ENCODE results near the gene RPS17. TPM values are rescaled to one million over a fixed set of nuclear protein-coding genes. Genes with fewer than 3 reads are reported as not detected.
A peak's percentile ranks its signal among the peaks of the same experiment; 100 is the strongest.

RPS17 gene
- total and polyA plus RNA-seq, 2 of the 4 experiments (the other 2 are of a cell fraction): 2,617 to 4,201 TPM

GRCh38 chr15:82568986-82569385, 28.7 kb upstream of the RPS17 start:
- no peak overlapping the region for H2BK20ac ChIP-seq (ENCODE audit: low read depth, low read length)
- no peak overlapping the region for H2AK9ac ChIP-seq (replicated peaks; ENCODE audit: low read depth, low read length, poor library complexity)
- no peak overlapping the region for H3K14ac ChIP-seq (replicated peaks; ENCODE audit: low read depth, low read length)
- H4K20me1 ChIP-seq (ENCODE audit: insufficient read depth, low read length): no peaks in the 10 kb centered on the region
- H3K4me3 ChIP-seq (ENCODE audit: insufficient read depth, low read depth, low read length): no peak overlapping the region
- TF ChIP-seq MXI1 (IDR thresholded peaks at IDR 0.05; ENCODE audit: borderline replicate concordance, low read depth, low read length) (no peak), FOS (IDR thresholded peaks at IDR 0.05; ENCODE audit: low read depth, low read length) (no peak), BHLHE40 (IDR thresholded peaks at IDR 0.05; ENCODE audit: low read depth, low read length) (no peak), RAD21 (IDR thresholded peaks at IDR 0.05; ENCODE audit: low read length) (no peak), ELK1 (IDR thresholded peaks at IDR 0.05; ENCODE audit: borderline replicate concordance, low read depth, low read length) (no peak), RCOR1 (IDR thresholded peaks at IDR 0.05; ENCODE audit: insufficient replicate concordance, low read length) (no peak)
- in situ Hi-C loops (cut with MboI; ENCODE audit: low sequenced_read_pairs) (loop anchor here (10.0 kb wide), 1 partner anchor 436 kb away; no protein-coding TSS in a partner anchor), intact Hi-C loops (cut with micrococcal nuclease) (no loop called here), dilution Hi-C loops (cut with HindIII; ENCODE audit: low sequenced_read_pairs, unreplicated experiment) (no loop called here)
- peaks cover 0 to 7% of the 10 kb centered on the region in 2 experiments; a peak in 1 of 4 replicates for H3K79me1 ChIP-seq (ENCODE audit: low read depth in 1 of 2, low read length in 2 of 2)
- no peak overlapping the region for H3K18ac ChIP-seq (ENCODE audit: low read depth, low read length)
- peaks cover 4% of the 10 kb centered on the region; the same call in 1 of the 2 replicates for H3K9me1 ChIP-seq (ENCODE audit: insufficient read depth, low read length)
- no peak overlapping the region for H2AK5ac ChIP-seq (ENCODE audit: low read depth, low read length)
- H3K27me3 ChIP-seq (ENCODE audit: control insufficient read depth, insufficient read depth, low read length): 0 out of 2 replicates have a peak, but pooled peaks cover 2% of the 10 kb centered on the region
- no peak overlapping the region for H2BK5ac ChIP-seq (ENCODE audit: low read depth, low read length, poor library complexity, severe bottlenecking)
- no peak overlapping the region for H3K27ac ChIP-seq (ENCODE audit: insufficient read depth, low read length)
- no peaks in the 10 kb centered on the region for H3K9me3 ChIP-seq (ENCODE audit: control insufficient read depth, insufficient read depth, low read length)
- H4K91ac ChIP-seq (ENCODE audit: insufficient read depth, low read depth, low read length): no peak overlapping the region
- no peaks in the 10 kb centered on the region for H3K36me3 ChIP-seq (ENCODE audit: control insufficient read depth, insufficient read depth, low read length)
- ChIA-PET POLR2A (ENCODE audit: unreplicated experiment) (no interaction called here), CTCF (no interaction called here)
- no peak overlapping the region for H4K8ac ChIP-seq (ENCODE audit: low read depth in 2 of 2, low read length in 2 of 2)
- H3K4ac ChIP-seq (ENCODE audit: low read depth, low read length): no peak overlapping the region
- no peak overlapping the region for H2BK15ac ChIP-seq (ENCODE audit: low read depth, low read length)
- no peak overlapping the region for H4K5ac ChIP-seq (ENCODE audit: low read depth, low read length)
- no peak for ATAC-seq (ENCODE audit: low read depth)
- H3K56ac ChIP-seq (ENCODE audit: extremely low read depth, insufficient read depth, low read length): no peak overlapping the region
- H3K9ac ChIP-seq (ENCODE audit: low read depth, low read length): no peak overlapping the region
- no TSS peak for BruUV-seq (replicated peaks)
- H3K23ac ChIP-seq (ENCODE audit: low read depth, low read length): no peak overlapping the region
- WGBS, 2 experiments (ENCODE audit: extremely low coverage in 2 of 2, insufficient read length in 1 of 2): no CpG with 5 or more reads among the region's 5 CpGs
- no peak overlapping the region for H3K4me2 ChIP-seq (ENCODE audit: low read depth, low read length)
- peak overlapping the region; percentile 45 for H2AFZ ChIP-seq (replicated peaks; ENCODE audit: low read length, poor library complexity)
- no peak for DNase-seq
- no peak overlapping the region for H2BK120ac ChIP-seq (ENCODE audit: low read depth, low read length)
- peaks cover 11% of the 10 kb centered on the region for H3K4me1 ChIP-seq (ENCODE audit: control insufficient read depth, insufficient read depth, low read length)

All from IMR-90 (cell line).